Activated B cell treated with CpG ODN at 0.5 μM for 24 hours (primary cell): ENCODE measurements around the gene IL1RAPL1. TPM values are rescaled to one million over a fixed set of nuclear protein-coding genes. Genes with fewer than 3 reads are reported as not detected.

Source experiments
- ATAC-seq: fragments of 200-7000 bp; cut with Tn5 transposase; one replicate; pipeline ENCODE4 v1.10.0; 2021; ENCODE audit warnings: low read depth, mild to moderate bottlenecking, moderate library complexity
- CTCF ChIA-PET: fragments of 350-600 bp; sonication (Branson Sonifier 250); formaldehyde crosslinking; loops from one replicate; lab custom pipeline; 2021; ENCODE audit warnings: antibody characterized with exemption; lab: Charles Lee
- POLR2A ChIA-PET: fragments of 350-600 bp; sonication (Branson Sonifier 250); formaldehyde crosslinking; loops from one replicate; lab custom pipeline; 2021; ENCODE audit warnings: antibody characterized with exemption; lab: Charles Lee
- DNase-seq: peaks from one replicate; pipeline ENCODE4 v3.0.0; 2022
- H3K27ac Mint-ChIP-seq: one replicate; pipeline ENCODE4 v1.8.0; 2020; ENCODE audit warnings: mixed read lengths
- H3K27me3 Mint-ChIP-seq: one replicate; pipeline ENCODE4 v1.8.0; 2021; ENCODE audit warnings: mixed read lengths
- H3K36me3 Mint-ChIP-seq: one replicate; pipeline ENCODE4 v1.8.0; 2021; ENCODE audit warnings: low read depth, mixed read lengths
- H3K4me1 Mint-ChIP-seq: one replicate; pipeline ENCODE4 v1.8.0; 2021; ENCODE audit warnings: mixed read lengths
- H3K4me3 Mint-ChIP-seq: one replicate; pipeline ENCODE4 v1.8.0; 2020; ENCODE audit warnings: mild to moderate bottlenecking, mixed read lengths
- H3K9me3 Mint-ChIP-seq: one replicate; pipeline ENCODE4 v1.8.0; 2020; ENCODE audit warnings: mixed read lengths
- CTCF ChIP-seq: fragments of 200-600 bp; IDR thresholded peaks from one replicate; pipeline ENCODE4 v1.8.0; 2022; ENCODE audit warnings: antibody characterized with exemption, mild to moderate bottlenecking
- intact Hi-C: fragments of 100-400 bp; cut with micrococcal nuclease; formaldehyde crosslinking; loops from one replicate; pipeline ENCODE4 v1.15.1; 2024
- total RNA-seq: library from RNA; stranded (reverse); gene quantifications from 2 replicates; pipeline ENCODE4 v1.2.3, GENCODE V29; 2022

Gene IL1RAPL1
- total RNA-seq, 1 donor from 2014 or later, result not detected

- H3K4me1 Mint-ChIP-seq, result no peaks in the 10 kb centered on the region
- no peaks in the 10 kb centered on the region for H3K36me3 Mint-ChIP-seq
- H3K9me3 Mint-ChIP-seq, result no peaks in the 10 kb centered on the region
- ChIA-PET POLR2A (no interaction called here), CTCF (no interaction called here)
- DNase-seq (no peak), ATAC-seq (no peak)
- no peak overlapping the region for H3K4me3 Mint-ChIP-seq
- no peak overlapping the region for H3K27ac Mint-ChIP-seq
- intact Hi-C loops, result no loop called here
- TF ChIP-seq CTCF, result no peak
- H3K27me3 Mint-ChIP-seq, result no peaks in the 10 kb centered on the region
These were observed 609.3 kb downstream of the IL1RAPL1 start for GRCh38 chrX:29196501-29196900.

- ChIA-PET CTCF (no interaction called here), POLR2A (no interaction called here)
- ATAC-seq (no peak), DNase-seq (no peak)
- Mint-ChIP-seq H3K9me3 (peaks cover 2% of the 10 kb centered on the region), H3K4me1 (no peaks in the 10 kb centered on the region), H3K4me3 (no peak overlapping the region), H3K27ac (no peak overlapping the region), H3K36me3 (no peaks in the 10 kb centered on the region), H3K27me3 (no peaks in the 10 kb centered on the region)
- TF ChIP-seq CTCF, result no peak
- intact Hi-C loops, result no loop called here
These were observed 628.0 kb downstream of the IL1RAPL1 start for GRCh38 chrX:29215251-29215650.

GRCh38 chrX:29225670-29226069 is 638.4 kb downstream of the IL1RAPL1 start:
- intact Hi-C loops, result no loop called here
- DNase-seq, result no peak
- POLR2A ChIA-PET, result no interaction called here

GRCh38 chrX:29229802-29230201 is 642.6 kb downstream of the IL1RAPL1 start:
- ChIA-PET CTCF (no interaction called here), POLR2A (no interaction called here)
- Mint-ChIP-seq H3K27ac (no peak overlapping the region), H3K4me3 (no peak overlapping the region), H3K4me1 (no peaks in the 10 kb centered on the region), H3K36me3 (no peaks in the 10 kb centered on the region), H3K9me3 (no peaks in the 10 kb centered on the region), H3K27me3 (no peaks in the 10 kb centered on the region)
- TF ChIP-seq CTCF, result no peak
- ATAC-seq (no peak), DNase-seq (no peak)
- intact Hi-C loops, result no loop called here

More at GRCh38 chrX:29225670-29226069, 638.4 kb downstream of the IL1RAPL1 start:
- CTCF ChIA-PET, result no interaction called here
- no peak overlapping the region for H3K4me3 Mint-ChIP-seq
- H3K4me1 Mint-ChIP-seq, result no peaks in the 10 kb centered on the region
- no peak for TF ChIP-seq CTCF
- no peak overlapping the region for H3K27ac Mint-ChIP-seq
- H3K27me3 Mint-ChIP-seq, result no peaks in the 10 kb centered on the region
- no peaks in the 10 kb centered on the region for H3K9me3 Mint-ChIP-seq
- no peak for ATAC-seq
- no peaks in the 10 kb centered on the region for H3K36me3 Mint-ChIP-seq

GRCh38 chrX:29231800-29232199 is 644.6 kb downstream of the IL1RAPL1 start:
- TF ChIP-seq CTCF, result no peak
- intact Hi-C loops, result no loop called here
- Mint-ChIP-seq H3K27ac (no peak overlapping the region), H3K4me3 (no peak overlapping the region), H3K36me3 (no peaks in the 10 kb centered on the region), H3K9me3 (no peaks in the 10 kb centered on the region), H3K27me3 (no peaks in the 10 kb centered on the region), H3K4me1 (no peaks in the 10 kb centered on the region)
- ChIA-PET POLR2A (no interaction called here), CTCF (no interaction called here)
- no peak for DNase-seq
- ATAC-seq, result no peak
